DOHH2 (cell line): ENCODE data around the gene USP6NL.

Source experiments
- H3F3A ChIP-seq: fragments of 200-600 bp; sonication (generic), shearing (Covaris generic); 2 replicates; pipeline ENCODE4 v1.6.0; 2016; ENCODE audit warnings: antibody characterized with exemption, mild to moderate bottlenecking; ENCODE audit not compliant: control insufficient read depth, insufficient read depth
- H3K27ac ChIP-seq: fragments of 200-600 bp; sonication (generic); 2 replicates; pipeline ENCODE4 v1.5.1; 2014; ENCODE audit warnings: low read depth, mild to moderate bottlenecking, low read length, moderate library complexity
- H3K27me3 ChIP-seq: fragments of 200-600 bp; sonication (generic); 2 replicates; pipeline ENCODE4 v1.6.1; 2014; ENCODE audit warnings: mild to moderate bottlenecking, low read length, mixed read lengths; ENCODE audit not compliant: control insufficient read depth
- H3K36me3 ChIP-seq: fragments of 200-600 bp; sonication (generic); 2 replicates; pipeline ENCODE4 v1.6.1; 2014; ENCODE audit warnings: mild to moderate bottlenecking, low read length, moderate library complexity, mixed read lengths; ENCODE audit not compliant: control insufficient read depth
- H3K4me1 ChIP-seq: fragments of 200-600 bp; sonication (generic); 2 replicates; pipeline ENCODE4 v1.6.1; 2014; ENCODE audit warnings: mild to moderate bottlenecking, low read length, mixed read lengths; ENCODE audit not compliant: control insufficient read depth
- H3K4me2 ChIP-seq: fragments of 200-600 bp; sonication (generic); 2 replicates; pipeline ENCODE4 v1.6.0; 2014; ENCODE audit warnings: mild to moderate bottlenecking, low read length, moderate library complexity
- H3K4me3 ChIP-seq: fragments of 200-600 bp; sonication (generic); 2 replicates; pipeline ENCODE4 v1.5.1; 2014; ENCODE audit warnings: mild to moderate bottlenecking, low read length, mixed read lengths
- H3K79me2 ChIP-seq: fragments of 200-600 bp; sonication (generic); 2 replicates; pipeline ENCODE4 v1.6.1; 2014; ENCODE audit warnings: mild to moderate bottlenecking, low read length, mixed read lengths; ENCODE audit not compliant: control insufficient read depth
- H3K9me2 ChIP-seq: fragments of 200-600 bp; sonication (generic); replicated peaks from 2 replicates; pipeline ENCODE4 v1.6.1; 2014; ENCODE audit warnings: mild to moderate bottlenecking, low read length, mixed read lengths; ENCODE audit not compliant: control insufficient read depth
- H3K9me3 ChIP-seq: fragments of 200-600 bp; sonication (generic); 2 replicates; pipeline ENCODE4 v1.6.1; 2014; ENCODE audit warnings: antibody characterized with exemption, low read length, mixed read lengths; ENCODE audit not compliant: control insufficient read depth, insufficient read depth
- H4K20me1 ChIP-seq: fragments of 200-600 bp; sonication (generic); 2 replicates; pipeline ENCODE4 v1.6.0; 2014; ENCODE audit warnings: low read depth, mild to moderate bottlenecking, antibody characterized with exemption, low read length, moderate library complexity; ENCODE audit not compliant: control insufficient read depth, insufficient read depth
- CTCF ChIP-seq: fragments of 200-600 bp; sonication (generic); IDR thresholded peaks from one replicate; pipeline ENCODE4 v1.5.1; 2014; ENCODE audit warnings: antibody characterized with exemption, mild to moderate bottlenecking, low read depth, low read length; ENCODE audit not compliant: poor library complexity, severe bottlenecking
- EZH2phosphoT487 ChIP-seq: fragments of 200-600 bp; sonication (generic); IDR thresholded peaks from 2 replicates; pipeline ENCODE4 v1.6.1; 2017; ENCODE audit warnings: borderline replicate concordance, mild to moderate bottlenecking, antibody characterized with exemption, low read length, moderate library complexity, mixed read lengths

The USP6NL gene

DNA sequence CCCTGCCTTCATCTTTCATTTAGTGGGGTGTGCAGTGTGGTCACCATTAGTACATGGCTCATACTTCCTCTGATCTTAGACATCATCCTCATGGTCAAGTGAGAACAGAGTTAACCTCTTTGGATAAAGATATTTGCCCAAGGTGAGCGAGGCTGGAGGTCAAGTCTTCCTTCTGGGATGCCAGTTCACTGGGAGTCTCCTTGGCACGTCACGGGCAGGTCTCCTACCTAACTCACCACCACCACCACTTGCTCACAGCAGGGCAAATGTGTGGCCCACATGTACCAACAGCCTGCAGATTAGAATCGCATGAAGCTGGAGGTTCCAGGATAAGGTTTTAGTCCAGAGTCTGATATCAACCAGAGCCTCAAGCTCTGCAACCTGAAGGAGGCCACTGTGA is 164.6 kb downstream of the USP6NL start:
- Histone ChIP-seq H3K9me2 (no peaks in the 10 kb centered on the region), H3K36me3 (no peaks in the 10 kb centered on the region), H3K4me2 (no peak overlapping the region), H3K79me2 (no peaks in the 10 kb centered on the region), H3K4me1 (peaks cover 53% of the 10 kb centered on the region), H4K20me1 (no peaks in the 10 kb centered on the region), H3F3A (peaks cover 21% of the 10 kb centered on the region), H3K27ac (no peak overlapping the region), H3K4me3 (no peak overlapping the region), H3K9me3 (no peaks in the 10 kb centered on the region), H3K27me3 (0 out of 2 replicates have a peak, but pooled peaks cover 5% of the 10 kb centered on the region)
- TF ChIP-seq EZH2phosphoT487 (no peak), CTCF (no peak)

- no peaks in the 10 kb centered on the region for H4K20me1 ChIP-seq
- no peak overlapping the region for H3K4me3 ChIP-seq
- H3K9me3 ChIP-seq, result no peaks in the 10 kb centered on the region
- TF ChIP-seq CTCF, result no peak
- TF ChIP-seq EZH2phosphoT487, result no peak
- H3K9me2 ChIP-seq, result no peaks in the 10 kb centered on the region
- H3K4me1 ChIP-seq, result peaks cover 46% of the 10 kb centered on the region
- no peaks in the 10 kb centered on the region for H3K79me2 ChIP-seq
- no peak overlapping the region for H3K4me2 ChIP-seq
- no peak overlapping the region for H3K27ac ChIP-seq
- H3K36me3 ChIP-seq, result no peaks in the 10 kb centered on the region
- peaks cover 21% of the 10 kb centered on the region for H3F3A ChIP-seq
- 0 out of 2 replicates have a peak, but pooled peaks cover 5% of the 10 kb centered on the region for H3K27me3 ChIP-seq
Observed at GRCh38 chr10:11446133-11446532, 165.3 kb downstream of the USP6NL start.

DNA sequence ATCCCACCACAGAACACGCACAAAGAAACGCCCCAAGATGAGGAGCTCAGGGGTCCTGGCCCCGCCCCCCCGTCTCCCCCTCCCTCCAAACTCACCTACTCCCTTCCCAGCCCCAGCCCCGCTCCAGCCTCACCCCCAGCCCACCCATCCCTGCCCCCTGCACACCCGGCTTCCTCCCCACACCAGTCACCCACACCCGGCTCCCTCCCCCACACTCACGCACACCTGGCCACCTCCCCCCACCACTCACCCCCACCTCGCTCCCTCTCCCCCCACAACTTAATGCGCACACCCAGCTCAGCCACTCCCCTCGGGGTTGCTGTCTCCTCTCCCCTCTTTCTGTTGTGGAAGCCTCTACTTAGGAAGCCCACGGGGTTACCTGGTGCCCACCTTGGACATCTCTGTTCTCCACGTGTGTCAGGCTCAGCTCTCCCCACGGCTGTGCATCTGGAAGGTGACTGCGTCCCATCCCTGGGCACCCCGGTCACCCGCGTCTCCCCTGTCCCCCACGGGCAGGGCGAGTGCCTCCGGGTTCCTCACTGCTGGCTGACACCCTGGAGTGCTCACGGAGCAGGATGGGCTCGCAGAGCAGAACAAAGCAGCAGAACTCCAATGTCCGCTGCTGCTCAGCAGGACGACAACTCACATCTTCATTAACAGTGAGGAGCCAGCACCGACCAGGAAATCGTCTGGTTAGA is 166.8 kb downstream of the USP6NL start:
- H3K9me2 ChIP-seq, result no peaks in the 10 kb centered on the region
- H3K79me2 ChIP-seq, result no peaks in the 10 kb centered on the region
- H3F3A ChIP-seq, result peaks cover 14% of the 10 kb centered on the region
- no peaks in the 10 kb centered on the region for H4K20me1 ChIP-seq
- H3K4me2 ChIP-seq, result no peak overlapping the region
- H3K27ac ChIP-seq, result no peak overlapping the region
- H3K9me3 ChIP-seq, result no peaks in the 10 kb centered on the region
- peaks cover 32% of the 10 kb centered on the region for H3K4me1 ChIP-seq
- H3K27me3 ChIP-seq, result peaks cover 5% of the 10 kb centered on the region; the same call in 1 of the 2 replicates
- no peaks in the 10 kb centered on the region for H3K36me3 ChIP-seq
- no peak overlapping the region for H3K4me3 ChIP-seq
- TF ChIP-seq EZH2phosphoT487 (no peak), CTCF (no peak)
